PFSK-1 (cell line): Measurements from ENCODE around the gene UBE3B.

Source experiments
- POLR2AphosphoS5 ChIP-seq: IDR thresholded peaks from 2 replicates; pipeline ENCODE4 v1.6.1; 2012; ENCODE audit warnings: low read depth, mild to moderate bottlenecking, control low read depth, low read length, moderate library complexity
- REST ChIP-seq, 2 experiments: IDR thresholded peaks; 2 replicates each; pipeline versions ENCODE4 v1.6.1 to v1.8.0; 2011 to 2012; ENCODE audit warnings: low read depth in 2 of 2, low read length in 2 of 2, control low read depth in 1 of 2, inconsistent platforms in 1 of 2, mild to moderate bottlenecking in 1 of 2, moderate library complexity in 1 of 2; ENCODE audit not compliant: insufficient read depth in 1 of 2
- SIN3A ChIP-seq: IDR thresholded peaks from 2 replicates; pipeline ENCODE4 v1.6.1; 2012; ENCODE audit warnings: mild to moderate bottlenecking, low read length, moderate library complexity, borderline replicate concordance; ENCODE audit not compliant: insufficient read depth
- TAF1 ChIP-seq: IDR thresholded peaks from 2 replicates; pipeline ENCODE4 v1.6.1; 2012; ENCODE audit warnings: low read length, control low read depth, borderline replicate concordance; ENCODE audit not compliant: insufficient read depth

DNA sequence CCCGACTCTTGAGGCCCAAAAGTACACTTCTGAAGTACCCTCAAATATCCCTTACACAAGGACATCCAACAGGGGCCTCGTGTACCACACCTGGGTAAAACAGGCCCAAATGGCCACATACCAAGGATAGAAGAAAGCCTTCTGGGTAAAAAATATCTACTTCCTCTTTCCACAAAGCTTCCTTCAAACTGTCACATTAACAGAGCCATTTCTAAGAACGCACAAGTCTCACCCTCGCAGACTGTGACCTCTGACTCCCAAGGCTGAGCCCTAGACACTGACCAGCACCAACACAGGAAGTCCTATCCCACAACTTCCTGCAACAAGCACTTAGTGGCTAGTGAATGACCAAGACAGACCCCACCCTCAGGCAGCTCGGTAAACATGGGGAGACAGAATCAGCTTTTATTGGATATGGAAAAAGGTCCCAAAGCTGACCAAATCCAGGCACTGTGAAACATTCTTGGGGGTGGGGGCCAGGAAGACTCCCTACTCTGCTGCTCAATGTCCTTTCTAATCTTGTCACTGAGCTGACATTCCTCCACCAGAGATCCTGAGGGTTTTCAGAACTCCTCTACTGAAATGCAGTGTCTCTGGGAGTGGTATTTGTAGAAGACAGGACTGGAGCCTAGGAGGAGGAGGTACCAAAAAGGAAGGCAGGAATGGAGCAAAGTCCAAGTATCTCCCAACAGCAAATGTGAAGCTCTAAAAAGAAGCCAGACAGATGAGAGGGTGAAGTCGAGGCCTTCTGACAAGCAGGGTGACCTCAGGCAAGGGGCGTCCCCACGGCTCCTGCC, 16.2 kb upstream of the UBE3B start:
- no peak for TF ChIP-seq POLR2AphosphoS5
- TF ChIP-seq REST (IDR thresholded peaks at IDR 0.05; ENCODE audit: insufficient read depth in 1 of 2, low read depth in 2 of 2, low read length in 2 of 2) = 0 out of 4 replicates have a peak, but pooled peaks of 1 of the 2 experiments have one; percentile 50
- peak; percentile 31; the same call in 1 of the 2 replicates for TF ChIP-seq TAF1
- no peak; the same call in 1 of the 2 replicates for TF ChIP-seq SIN3A
